Loucy (cell line): ENCODE results near the gene TSPAN32.

Source experiments
- H2AFZ ChIP-seq: fragments of 200-600 bp; sonication (generic); 2 replicates; pipeline ENCODE4 v1.6.0; 2016; ENCODE audit warnings: antibody characterized with exemption, mild to moderate bottlenecking, low read length, moderate library complexity
- H3F3A ChIP-seq: fragments of 200-600 bp; 2 replicates; pipeline ENCODE4 v1.6.0; 2016; ENCODE audit warnings: antibody characterized with exemption, low read depth, mild to moderate bottlenecking
- H3K27me3 ChIP-seq: fragments of 200-600 bp; sonication (generic); 2 replicates; pipeline ENCODE4 v1.6.1; 2014; ENCODE audit warnings: low read length, mild to moderate bottlenecking; ENCODE audit not compliant: insufficient read depth, poor library complexity, severe bottlenecking
- H3K36me3 ChIP-seq: fragments of 200-600 bp; sonication (generic); 2 replicates; pipeline ENCODE4 v1.6.1; 2016; ENCODE audit warnings: low read length; ENCODE audit not compliant: insufficient read depth
- H3K4me1 ChIP-seq: fragments of 200-600 bp; sonication (generic); 2 replicates; pipeline ENCODE4 v1.5.1; 2014; ENCODE audit warnings: low read length, mild to moderate bottlenecking; ENCODE audit not compliant: insufficient read depth, poor library complexity, severe bottlenecking
- H3K4me2 ChIP-seq: fragments of 200-600 bp; sonication (generic); 2 replicates; pipeline ENCODE4 v1.6.0; 2014; ENCODE audit warnings: antibody characterized with exemption, low read length, low read depth, mild to moderate bottlenecking; ENCODE audit not compliant: poor library complexity, severe bottlenecking
- H3K4me3 ChIP-seq: fragments of 200-600 bp; sonication (generic); 2 replicates; pipeline ENCODE4 v1.5.1; 2014; ENCODE audit warnings: low read length, mild to moderate bottlenecking, mixed read lengths; ENCODE audit not compliant: poor library complexity, severe bottlenecking
- H3K79me2 ChIP-seq: fragments of 200-600 bp; sonication (generic); 2 replicates; pipeline ENCODE4 v1.6.1; 2014; ENCODE audit warnings: low read length; ENCODE audit not compliant: insufficient read depth
- H3K9ac ChIP-seq: fragments of 200-600 bp; sonication (generic); 2 replicates; pipeline ENCODE4 v1.6.0; 2014; ENCODE audit warnings: mild to moderate bottlenecking, low read depth, low read length, moderate library complexity; ENCODE audit not compliant: poor library complexity, severe bottlenecking
- H3K9me2 ChIP-seq: fragments of 200-600 bp; sonication (generic); replicated peaks from 2 replicates; pipeline ENCODE4 v1.6.1; 2016; ENCODE audit warnings: low read depth, low read length, mixed read lengths
- H3K9me3 ChIP-seq: fragments of 200-600 bp; sonication (generic); 2 replicates; pipeline ENCODE4 v1.6.1; 2014; ENCODE audit warnings: mild to moderate bottlenecking, antibody characterized with exemption, low read length, low read depth; ENCODE audit not compliant: insufficient read depth
- H4K20me1 ChIP-seq: fragments of 200-600 bp; sonication (generic); 2 replicates; pipeline ENCODE4 v1.6.0; 2014; ENCODE audit warnings: antibody characterized with exemption, low read length, mild to moderate bottlenecking; ENCODE audit not compliant: insufficient read depth, poor library complexity, severe bottlenecking
- EZH2phosphoT487 ChIP-seq: fragments of 200-600 bp; IDR thresholded peaks from 2 replicates; pipeline ENCODE4 v1.6.1; 2018; ENCODE audit warnings: antibody characterized with exemption, mild to moderate bottlenecking, moderate library complexity, borderline replicate concordance
- TF ChIP-seq, protein P1 (sequence below): fragments of 200-600 bp; sonication (generic); conservative IDR thresholded peaks from 2 replicates; pipeline ENCODE4 v1.5.1; 2014; ENCODE audit warnings: mild to moderate bottlenecking, antibody characterized with exemption, low read length

Gene TSPAN32

GRCh38 chr11:2256951-2257700 lies 44.7 kb upstream of the TSPAN32 start:
- no peak overlapping the region for H3K4me3 ChIP-seq
- H3K9ac ChIP-seq, result no peak overlapping the region
- H3K27me3 ChIP-seq, result no peaks in the 10 kb centered on the region
- no peaks in the 10 kb centered on the region for H3K9me2 ChIP-seq
- no peaks in the 10 kb centered on the region for H3K36me3 ChIP-seq
- H3K4me1 ChIP-seq, result no peaks in the 10 kb centered on the region
- H3F3A ChIP-seq, result no peaks in the 10 kb centered on the region
- TF ChIP-seq, protein P1, sequence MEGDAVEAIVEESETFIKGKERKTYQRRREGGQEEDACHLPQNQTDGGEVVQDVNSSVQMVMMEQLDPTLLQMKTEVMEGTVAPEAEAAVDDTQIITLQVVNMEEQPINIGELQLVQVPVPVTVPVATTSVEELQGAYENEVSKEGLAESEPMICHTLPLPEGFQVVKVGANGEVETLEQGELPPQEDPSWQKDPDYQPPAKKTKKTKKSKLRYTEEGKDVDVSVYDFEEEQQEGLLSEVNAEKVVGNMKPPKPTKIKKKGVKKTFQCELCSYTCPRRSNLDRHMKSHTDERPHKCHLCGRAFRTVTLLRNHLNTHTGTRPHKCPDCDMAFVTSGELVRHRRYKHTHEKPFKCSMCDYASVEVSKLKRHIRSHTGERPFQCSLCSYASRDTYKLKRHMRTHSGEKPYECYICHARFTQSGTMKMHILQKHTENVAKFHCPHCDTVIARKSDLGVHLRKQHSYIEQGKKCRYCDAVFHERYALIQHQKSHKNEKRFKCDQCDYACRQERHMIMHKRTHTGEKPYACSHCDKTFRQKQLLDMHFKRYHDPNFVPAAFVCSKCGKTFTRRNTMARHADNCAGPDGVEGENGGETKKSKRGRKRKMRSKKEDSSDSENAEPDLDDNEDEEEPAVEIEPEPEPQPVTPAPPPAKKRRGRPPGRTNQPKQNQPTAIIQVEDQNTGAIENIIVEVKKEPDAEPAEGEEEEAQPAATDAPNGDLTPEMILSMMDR, result no peak
- no peak for TF ChIP-seq EZH2phosphoT487
- H3K9me3 ChIP-seq, result no peaks in the 10 kb centered on the region
- H3K4me2 ChIP-seq, result no peak overlapping the region
- no peaks in the 10 kb centered on the region for H3K79me2 ChIP-seq
- no peaks in the 10 kb centered on the region for H4K20me1 ChIP-seq
- no peak overlapping the region for H2AFZ ChIP-seq

- Histone ChIP-seq H3K9me3 (no peaks in the 10 kb centered on the region), H2AFZ (no peak overlapping the region), H3K27me3 (no peaks in the 10 kb centered on the region), H3K4me1 (no peaks in the 10 kb centered on the region), H3K4me3 (no peak overlapping the region), H3K9ac (no peak overlapping the region), H3K36me3 (no peaks in the 10 kb centered on the region), H3K9me2 (no peaks in the 10 kb centered on the region), H4K20me1 (no peaks in the 10 kb centered on the region), H3K4me2 (no peak overlapping the region), H3F3A (no peaks in the 10 kb centered on the region), H3K79me2 (no peaks in the 10 kb centered on the region)
- TF ChIP-seq, protein P1, result no peak
- no peak for TF ChIP-seq EZH2phosphoT487
Observed at GRCh38 chr11:2258501-2259465, 43.0 kb upstream of the TSPAN32 start.

- H3K4me3 ChIP-seq, result no peak overlapping the region
- H3K36me3 ChIP-seq, result no peaks in the 10 kb centered on the region
- H3K27me3 ChIP-seq, result no peaks in the 10 kb centered on the region
- H3K4me1 ChIP-seq, result no peaks in the 10 kb centered on the region
- H3K79me2 ChIP-seq, result no peaks in the 10 kb centered on the region
- H3K4me2 ChIP-seq, result no peak overlapping the region
- H3K9me3 ChIP-seq, result no peaks in the 10 kb centered on the region
- no peaks in the 10 kb centered on the region for H3K9me2 ChIP-seq
- no peaks in the 10 kb centered on the region for H4K20me1 ChIP-seq
- no peak overlapping the region for H3K9ac ChIP-seq
- H2AFZ ChIP-seq, result no peak overlapping the region
- H3F3A ChIP-seq, result no peaks in the 10 kb centered on the region
- no peak for TF ChIP-seq EZH2phosphoT487
- TF ChIP-seq, protein P1, result no peak
Observed at GRCh38 chr11:2259466-2259830, 42.4 kb upstream of the TSPAN32 start.
